Ovary (tissue), 3 donors: ENCODE results near the gene NBDY.

ENCODE experiments used
- CTCF ChIP-seq, 3 donors: fragments of 450-650 bp in 2 of 3; fragments of 200-600 bp in 1 of 3; IDR thresholded peaks; one replicate each; pipeline versions ENCODE4 v1.5.1 to v1.8.0; 2016 to 2022; ENCODE audit warnings: antibody characterized with exemption in 3 of 3, mild to moderate bottlenecking in 1 of 3
- EP300 ChIP-seq: sonication (generic); formaldehyde crosslinking; IDR thresholded peaks from one replicate; pipeline ENCODE4 v1.6.1; 2017; ENCODE audit warnings: antibody characterized with exemption
- POLR2A ChIP-seq: fragments of 450-650 bp; IDR thresholded peaks from one replicate; pipeline ENCODE4 v1.6.1; 2017; ENCODE audit warnings: antibody characterized with exemption, mild to moderate bottlenecking, moderate library complexity
- donor health status: DM: no; HTN: no; CAD: no.

- TF ChIP-seq CTCF (IDR thresholded peaks at IDR 0.05) = peak in 1 of 3 donors; percentile 21
- TF ChIP-seq POLR2A = no peak
- no peak for TF ChIP-seq EP300
These were observed 70.1 kb downstream of the NBDY start for GRCh38 chrX:56798866-56799758.
